ENCODE data around the gene SKOR1.

Gene SKOR1

GRCh38 chr15:67854358-67854757 is 29.0 kb downstream of the SKOR1 start:
- no peak for DNase-seq

- DNase-seq: no peak
Measured at GRCh38 chr15:67855842-67856241, 30.5 kb downstream of the SKOR1 start.

DNA sequence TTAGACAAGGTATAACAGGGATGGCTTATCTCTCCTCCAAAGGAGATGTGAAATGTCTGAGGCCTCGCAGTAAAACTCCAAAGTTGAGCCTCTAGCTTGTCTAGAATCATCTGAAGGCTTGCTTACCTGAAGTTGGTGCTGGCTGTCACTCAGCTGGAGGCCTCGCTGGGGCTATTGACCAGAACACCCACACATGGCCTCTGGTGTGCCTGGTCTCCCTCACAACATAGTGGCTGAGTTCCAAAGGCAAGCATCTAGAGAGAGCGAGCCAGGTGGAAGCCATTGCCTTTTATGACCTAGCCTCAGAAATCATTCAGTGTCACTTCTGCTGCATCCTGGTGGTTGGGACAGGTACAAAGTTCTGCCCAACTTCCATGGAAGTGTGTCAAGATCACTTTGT is 31.9 kb downstream of the SKOR1 start:
- no peak for DNase-seq

DNA sequence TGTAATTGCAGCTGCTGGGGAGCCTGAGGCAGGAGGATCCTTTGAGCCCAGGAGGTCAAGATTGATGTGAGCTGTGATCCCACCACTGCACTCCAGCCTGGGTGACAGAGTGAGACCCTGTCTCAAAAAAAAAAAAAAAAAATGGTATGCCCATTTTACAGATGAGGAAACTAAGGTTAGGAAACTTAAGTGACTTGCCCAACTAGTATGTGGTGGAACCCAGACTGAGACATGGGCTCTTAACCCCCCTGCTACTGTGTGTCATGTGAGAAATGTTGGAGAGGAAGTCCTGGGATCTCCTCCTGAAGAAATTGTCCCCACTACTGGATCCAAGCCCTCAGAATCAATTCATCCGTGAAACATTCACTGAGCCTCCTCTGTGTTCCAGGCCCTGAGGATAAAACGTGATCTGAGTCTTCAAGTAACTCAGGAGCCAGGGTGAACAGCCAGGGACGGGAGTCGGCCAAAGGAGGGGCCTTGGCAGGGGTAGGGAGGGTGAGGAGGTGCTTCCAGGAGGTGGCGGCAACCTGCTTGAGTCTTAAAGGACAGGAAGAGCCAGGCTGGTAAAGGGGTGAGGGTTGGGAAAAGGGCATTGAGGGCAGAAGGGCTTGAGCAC is 34.1 kb downstream of the SKOR1 start:
- DNase-seq: no peak

DNA sequence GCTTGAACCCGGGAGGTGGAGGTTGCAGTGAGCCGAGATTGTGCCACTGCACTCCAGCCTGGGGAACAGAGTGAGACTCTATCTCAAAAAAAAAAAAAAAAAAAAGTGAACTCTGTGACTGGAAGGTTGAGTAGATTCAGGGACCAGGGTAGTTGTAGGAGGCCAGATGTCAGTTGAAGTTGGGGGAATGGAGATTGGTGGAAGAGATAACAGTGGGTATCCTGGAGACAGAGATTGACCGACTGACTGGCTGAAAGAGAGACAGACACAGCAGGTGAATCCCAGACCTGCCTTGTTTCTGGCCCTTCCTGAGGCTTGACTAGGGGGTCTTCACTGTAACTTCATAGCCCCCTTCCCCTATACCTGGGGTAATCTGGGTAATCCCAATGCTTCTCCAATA is 36.7 kb downstream of the SKOR1 start:
- DNase-seq: no peak

DNA sequence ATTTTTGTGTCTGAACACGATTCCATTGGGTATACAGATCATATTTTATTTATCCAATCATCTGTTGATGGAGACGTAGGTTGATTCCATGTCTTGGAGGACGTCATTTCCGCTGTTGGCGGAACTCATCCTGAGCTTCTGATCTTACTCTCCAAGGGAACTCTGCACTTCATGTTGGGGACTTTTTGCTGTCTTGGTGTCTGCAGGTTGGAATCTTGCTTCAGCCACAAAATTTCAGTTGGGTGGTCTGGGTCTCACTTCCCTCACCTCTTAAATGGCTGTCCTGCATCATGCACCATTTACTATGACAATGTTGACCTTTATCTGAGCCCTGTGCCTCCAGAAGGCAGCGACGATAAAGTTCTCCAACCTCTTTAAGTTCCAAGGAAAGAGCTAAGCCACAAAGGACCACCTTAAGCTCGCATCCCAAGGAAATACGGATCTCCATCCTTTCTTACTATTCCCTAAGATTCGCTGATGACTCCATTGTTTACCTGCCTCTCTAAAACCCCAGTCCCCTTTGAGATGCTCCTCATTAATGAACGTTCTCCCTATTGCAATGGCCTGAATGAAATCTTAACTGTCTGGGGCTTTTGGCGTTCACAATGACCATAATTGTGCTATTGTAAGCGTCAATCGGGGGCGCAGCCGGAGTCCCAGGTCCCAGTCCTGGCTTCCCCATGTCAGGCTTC is 37.6 kb downstream of the SKOR1 start:
- no peak for DNase-seq

DNA sequence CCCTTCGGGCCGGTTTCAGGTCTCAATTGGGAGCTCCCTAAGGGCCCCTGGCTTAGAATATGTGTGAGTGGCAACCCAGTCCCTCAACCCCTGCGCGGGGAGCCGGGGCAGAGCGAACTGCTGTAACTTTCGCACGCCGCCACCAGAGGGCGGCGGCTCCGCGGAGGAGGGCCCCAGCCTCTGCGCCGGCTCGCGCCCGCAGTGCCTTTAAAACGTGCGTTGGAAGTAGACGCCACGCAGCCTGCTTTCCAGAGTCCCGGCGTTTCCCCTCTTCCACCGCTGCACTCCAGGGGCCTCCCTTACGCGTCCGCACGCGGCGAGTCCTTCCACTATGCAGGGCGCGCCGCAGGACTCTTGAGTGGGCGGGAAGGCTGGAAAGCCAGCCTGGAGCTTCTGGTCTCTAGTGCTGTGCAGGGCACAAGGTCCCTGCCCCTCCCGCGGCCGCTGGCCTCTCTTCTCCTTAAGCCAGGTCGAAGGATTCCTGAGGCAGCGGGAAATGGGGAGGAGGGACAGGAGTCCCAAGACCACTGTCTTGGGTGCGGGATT is 38.2 kb downstream of the SKOR1 start:
- DNase-seq: peak; percentile 40

DNA sequence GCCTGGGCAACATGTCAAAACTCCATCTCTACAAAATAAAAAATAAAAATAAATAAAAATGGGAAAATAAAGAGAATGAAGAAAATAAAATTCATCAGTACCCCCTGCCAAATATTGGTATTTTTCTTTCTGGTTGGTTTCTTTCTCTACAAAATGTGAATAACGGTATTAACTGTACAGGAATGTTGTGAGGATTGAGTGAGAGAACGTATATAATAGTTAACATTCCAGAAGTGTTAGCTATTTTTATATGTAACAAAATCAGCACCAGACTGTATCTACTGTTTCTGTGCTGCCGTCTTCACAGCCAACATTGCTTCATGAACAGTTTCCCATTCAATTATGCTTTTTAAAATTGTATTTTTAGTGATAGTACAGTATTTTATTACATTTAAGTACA is 40.0 kb downstream of the SKOR1 start:
- no peak for DNase-seq

DNA sequence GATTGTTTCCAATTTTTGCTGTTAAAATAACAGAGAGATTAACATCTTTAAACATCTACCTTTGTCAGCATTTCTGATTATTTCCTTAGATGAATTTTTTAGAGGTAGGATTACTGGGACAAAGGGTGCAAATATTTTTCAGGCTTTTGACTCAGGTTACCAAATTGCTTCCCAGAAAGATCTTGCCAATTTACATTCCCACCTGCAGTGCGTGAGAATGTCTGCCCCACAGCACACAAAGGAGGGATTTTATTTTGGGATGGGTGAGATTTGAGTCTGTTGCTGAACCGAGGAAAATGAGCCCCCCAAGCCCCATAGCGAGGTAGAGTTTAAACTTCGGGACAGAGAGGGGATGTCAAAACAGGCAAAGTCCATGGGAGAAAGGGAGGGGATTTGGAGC is 40.5 kb downstream of the SKOR1 start:
- no peak for DNase-seq

DNA sequence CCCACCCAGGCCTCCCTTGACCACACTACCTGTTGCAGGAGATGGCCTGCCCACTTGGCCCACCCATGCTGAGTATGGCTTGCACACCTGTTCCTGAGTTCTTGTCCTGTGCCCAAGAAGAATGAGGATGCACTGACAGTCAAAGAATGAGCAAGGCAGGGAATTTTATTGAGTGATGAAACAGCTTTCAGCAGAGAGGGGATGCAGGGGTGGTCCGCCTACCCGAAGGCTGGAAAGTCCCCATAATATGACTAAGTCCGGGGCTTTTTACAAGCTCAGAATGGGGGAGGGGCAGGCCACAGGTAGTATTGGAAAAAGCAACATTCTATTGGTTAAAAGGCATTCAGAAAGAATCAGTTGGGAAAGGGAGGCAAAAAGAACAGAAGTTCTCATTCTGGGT is 44.4 kb downstream of the SKOR1 start:
- no peak for DNase-seq

GRCh38 chr15:67870868-67871408 is 45.6 kb downstream of the SKOR1 start:
- no peak for DNase-seq

DNA sequence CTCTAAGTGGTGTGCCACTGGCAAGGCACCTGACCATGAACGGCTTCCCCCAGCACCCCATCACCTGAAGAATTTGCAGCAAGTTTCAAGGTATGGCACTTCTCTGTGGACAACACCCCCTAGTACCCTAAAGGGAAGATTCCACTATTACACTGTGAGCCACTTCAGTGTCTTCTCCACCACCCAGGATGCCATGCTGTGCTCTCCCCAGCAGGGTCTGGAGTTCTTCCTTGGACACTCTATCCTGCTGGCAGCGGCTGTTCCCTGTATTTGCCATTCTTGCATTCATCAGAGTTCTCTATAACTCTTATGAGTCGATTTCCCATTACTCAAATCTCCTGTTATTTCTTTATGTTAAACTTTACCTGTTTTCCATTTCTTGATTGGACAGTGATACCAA is 48.5 kb downstream of the SKOR1 start:
- DNase-seq: no peak

- DNase-seq: no peak
Measured at GRCh38 chr15:67878712-67879206, 53.5 kb downstream of the SKOR1 start.

- no peak for DNase-seq
Measured at GRCh38 chr15:67879440-67880129, 54.3 kb downstream of the SKOR1 start.

- no peak for DNase-seq
Measured at GRCh38 chr15:67880651-67881182, 55.4 kb downstream of the SKOR1 start.

DNA sequence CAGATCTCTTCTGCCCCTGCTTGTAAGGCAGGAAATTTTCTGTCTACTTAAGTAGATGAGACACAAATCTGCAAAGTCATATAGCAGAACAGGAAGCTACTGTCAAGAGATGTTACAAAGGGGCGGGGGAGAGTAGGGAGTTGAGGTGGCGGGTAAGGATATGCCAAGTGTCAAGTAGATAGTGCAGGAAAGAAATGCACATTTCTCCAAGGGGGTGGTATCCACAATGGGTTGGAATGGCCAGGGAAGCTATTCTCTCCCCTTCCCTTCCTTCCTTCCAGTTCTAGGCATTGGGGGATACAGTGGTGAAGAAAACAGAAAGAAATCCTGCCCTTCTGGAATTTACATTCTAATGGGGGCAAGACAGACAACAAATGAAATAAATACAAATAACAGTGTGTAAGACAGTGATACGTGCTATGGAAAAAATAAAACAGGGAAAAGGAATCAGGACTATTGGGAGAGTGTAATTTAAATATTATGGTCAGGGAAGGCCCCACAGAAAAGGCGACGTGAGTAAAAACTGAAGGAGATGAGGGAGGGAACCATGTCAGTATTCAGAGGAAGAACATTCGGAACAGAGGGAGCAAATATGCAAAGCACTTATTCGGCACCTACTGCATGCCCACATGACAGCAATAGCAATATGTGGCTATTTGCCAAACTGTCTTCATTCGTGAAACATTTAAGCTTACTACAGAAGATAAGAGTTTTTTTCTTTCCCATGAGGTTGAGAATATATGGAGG is 57.4 kb downstream of the SKOR1 start:
- DNase-seq: no peak

DNA sequence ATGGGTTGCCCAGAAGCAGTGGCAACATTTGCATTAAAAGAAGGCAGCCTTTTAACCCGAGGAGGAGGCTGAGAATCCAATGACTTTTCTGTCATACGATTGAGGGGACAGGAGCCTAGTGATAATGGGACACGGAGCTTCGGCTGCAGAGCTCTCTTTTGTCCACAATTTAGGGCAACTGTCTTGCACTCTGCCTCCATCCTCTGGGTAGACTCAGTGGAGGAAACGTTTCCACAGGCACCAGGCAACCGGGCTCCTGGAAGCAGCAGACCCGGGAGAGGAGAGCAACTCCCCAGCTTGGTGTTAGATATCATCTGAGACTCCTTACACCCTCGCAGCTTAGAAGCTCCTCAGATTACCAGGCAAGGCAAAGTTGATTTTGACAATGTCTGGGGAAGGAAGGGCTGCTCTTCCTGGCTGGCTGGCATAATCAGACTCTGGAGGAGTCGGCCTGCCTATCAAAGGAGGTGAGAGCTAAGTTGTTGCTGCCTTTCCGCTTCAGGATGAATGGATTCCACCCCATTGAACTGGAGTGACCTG is 58.0 kb downstream of the SKOR1 start:
- no peak for DNase-seq

GRCh38 chr15:67884009-67884408 is 58.7 kb downstream of the SKOR1 start:
- DNase-seq: no peak

Data from T1000 (cell line).